Measurements from ENCODE around the gene STX8. TPM values are rescaled to one million over a fixed set of nuclear protein-coding genes. Genes with fewer than 3 reads are reported as not detected.
"Not testable (repeated sequence)": the region's sequence is repeated elsewhere in the genome, so short reads cannot be mapped to it uniquely, and the experiment has no call there.

Gene STX8
- total RNA-seq, 2 donors from 2014 or later: 41.6 to 57.2 TPM

DNA sequence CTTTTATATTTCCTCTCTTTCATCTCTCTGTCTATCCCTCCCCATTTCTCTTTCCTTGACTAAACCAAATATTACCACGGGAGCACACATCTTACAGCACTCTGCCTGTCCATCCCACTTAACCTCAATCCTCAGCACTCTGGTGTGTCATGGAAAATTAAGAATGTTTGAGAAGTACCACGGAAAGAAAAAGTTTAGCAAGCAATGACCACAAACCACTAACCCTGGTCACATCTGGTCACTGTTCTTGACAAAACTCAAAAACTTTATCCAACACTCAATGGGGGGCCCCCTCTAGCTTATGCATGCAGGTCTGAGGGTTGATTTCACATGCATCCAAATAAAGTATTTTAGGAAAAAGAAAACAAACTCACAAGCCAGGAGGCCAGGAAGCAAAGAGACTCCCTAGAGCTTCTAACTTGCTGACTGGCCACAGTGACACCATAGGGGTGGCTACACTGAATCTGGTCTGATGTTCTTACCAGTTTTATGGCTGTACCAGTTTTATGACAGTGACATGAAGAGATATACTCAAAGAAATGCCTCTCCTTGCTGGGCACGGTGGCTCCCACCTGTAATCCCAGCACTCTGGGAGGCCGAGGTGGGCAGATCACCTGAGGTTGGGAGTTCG is 229.2 kb downstream of the STX8 start:
- intact Hi-C loops (cut with DNase I): no loop called here
- H3K4me1 ChIP-seq: no peaks in the 10 kb centered on the region
- H3K9me3 ChIP-seq: no peaks in the 10 kb centered on the region
- TF ChIP-seq, protein P1, sequence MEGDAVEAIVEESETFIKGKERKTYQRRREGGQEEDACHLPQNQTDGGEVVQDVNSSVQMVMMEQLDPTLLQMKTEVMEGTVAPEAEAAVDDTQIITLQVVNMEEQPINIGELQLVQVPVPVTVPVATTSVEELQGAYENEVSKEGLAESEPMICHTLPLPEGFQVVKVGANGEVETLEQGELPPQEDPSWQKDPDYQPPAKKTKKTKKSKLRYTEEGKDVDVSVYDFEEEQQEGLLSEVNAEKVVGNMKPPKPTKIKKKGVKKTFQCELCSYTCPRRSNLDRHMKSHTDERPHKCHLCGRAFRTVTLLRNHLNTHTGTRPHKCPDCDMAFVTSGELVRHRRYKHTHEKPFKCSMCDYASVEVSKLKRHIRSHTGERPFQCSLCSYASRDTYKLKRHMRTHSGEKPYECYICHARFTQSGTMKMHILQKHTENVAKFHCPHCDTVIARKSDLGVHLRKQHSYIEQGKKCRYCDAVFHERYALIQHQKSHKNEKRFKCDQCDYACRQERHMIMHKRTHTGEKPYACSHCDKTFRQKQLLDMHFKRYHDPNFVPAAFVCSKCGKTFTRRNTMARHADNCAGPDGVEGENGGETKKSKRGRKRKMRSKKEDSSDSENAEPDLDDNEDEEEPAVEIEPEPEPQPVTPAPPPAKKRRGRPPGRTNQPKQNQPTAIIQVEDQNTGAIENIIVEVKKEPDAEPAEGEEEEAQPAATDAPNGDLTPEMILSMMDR (IDR thresholded peaks at IDR 0.05): no peak
- no peak overlapping the region for H3K27ac ChIP-seq
- H3K9ac ChIP-seq (ENCODE audit: low read depth in 2 of 2, low read length in 2 of 2): no peak overlapping the region
- H3K4me3 ChIP-seq: no peak overlapping the region
- H3K27me3 ChIP-seq: no peaks in the 10 kb centered on the region
- no peaks in the 10 kb centered on the region for H3K36me3 ChIP-seq
- no peak for DNase-seq

GRCh38 chr17:9343516-9343915 is 232.1 kb downstream of the STX8 start:
- no peak overlapping the region for H3K4me3 ChIP-seq
- H3K36me3 ChIP-seq: no peaks in the 10 kb centered on the region
- no peaks in the 10 kb centered on the region for H3K4me1 ChIP-seq
- TF ChIP-seq, protein P1 (IDR thresholded peaks at IDR 0.05): no peak
- no peak overlapping the region for H3K27ac ChIP-seq
- no peaks in the 10 kb centered on the region for H3K9me3 ChIP-seq
- intact Hi-C loops (cut with DNase I): no loop called here
- DNase-seq: no peak
- no peaks in the 10 kb centered on the region for H3K27me3 ChIP-seq
- no peak overlapping the region for H3K9ac ChIP-seq (ENCODE audit: low read depth in 2 of 2, low read length in 2 of 2)

DNA sequence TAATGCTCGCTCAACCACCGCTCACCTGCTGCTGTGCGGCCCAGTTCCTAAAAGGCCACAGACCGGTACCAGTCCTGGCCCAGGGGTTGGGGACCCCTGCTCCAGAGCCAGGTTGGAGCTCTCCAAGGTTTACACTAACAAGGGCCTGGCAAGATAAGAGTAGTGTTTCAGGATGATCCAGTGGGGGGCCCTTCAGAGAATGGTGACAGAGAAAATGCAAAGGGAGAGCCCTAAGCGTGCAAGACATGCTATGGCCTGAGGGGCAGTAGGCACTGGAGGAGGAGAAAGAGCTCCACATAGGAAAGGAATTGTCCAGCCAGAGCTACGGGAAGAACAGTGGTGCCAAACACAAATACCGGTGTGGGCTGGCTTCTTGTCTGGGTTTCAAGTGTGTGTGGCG is 233.4 kb downstream of the STX8 start:
- intact Hi-C loops (cut with DNase I): no loop called here
- TF ChIP-seq, protein P1 (IDR thresholded peaks at IDR 0.05): no peak
- Histone ChIP-seq H3K27ac (no peak overlapping the region), H3K4me1 (no peaks in the 10 kb centered on the region), H3K9me3 (no peaks in the 10 kb centered on the region), H3K4me3 (no peak overlapping the region), H3K36me3 (no peaks in the 10 kb centered on the region), H3K27me3 (no peaks in the 10 kb centered on the region), H3K9ac (ENCODE audit: low read depth in 2 of 2, low read length in 2 of 2) (no peak overlapping the region)
- DNase-seq: no peak

DNA sequence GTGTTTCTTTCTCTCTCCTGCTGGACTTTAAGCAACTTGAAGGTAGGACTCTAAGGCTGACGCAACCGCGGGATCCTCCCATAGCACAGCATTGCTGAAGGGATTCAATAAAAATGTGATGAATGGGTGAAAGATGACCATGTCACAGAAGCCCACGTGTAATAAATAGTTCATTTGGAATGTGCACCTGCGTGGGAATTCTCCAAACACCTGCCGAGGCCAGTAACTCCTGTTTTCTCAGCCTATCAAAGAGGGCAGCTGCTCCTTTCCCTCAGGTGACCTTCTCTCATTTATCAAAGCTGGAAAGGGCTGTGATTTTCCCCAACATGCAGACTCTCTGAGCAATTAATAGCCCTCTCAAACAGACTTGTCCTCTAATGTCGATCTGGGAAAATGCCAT is 235.7 kb downstream of the STX8 start:
- Histone ChIP-seq H3K4me1 (no peaks in the 10 kb centered on the region), H3K36me3 (no peaks in the 10 kb centered on the region), H3K4me3 (no peak overlapping the region), H3K9me3 (no peaks in the 10 kb centered on the region), H3K27ac (no peak overlapping the region), H3K27me3 (no peaks in the 10 kb centered on the region), H3K9ac (ENCODE audit: low read depth in 2 of 2, low read length in 2 of 2) (no peak overlapping the region)
- intact Hi-C loops (cut with DNase I): no loop called here
- no peak for DNase-seq
- TF ChIP-seq, protein P1 (IDR thresholded peaks at IDR 0.05): no peak

GRCh38 chr17:9339482-9339881 is 236.1 kb downstream of the STX8 start:
- H3K4me1 ChIP-seq; intact Hi-C loops (cut with DNase I); H3K9ac ChIP-seq (ENCODE audit: low read depth in 2 of 2, low read length in 2 of 2); H3K27ac ChIP-seq; H3K27me3 ChIP-seq; H3K9me3 ChIP-seq; H3K36me3 ChIP-seq; DNase-seq; H3K4me3 ChIP-seq: not testable (repeated sequence)

GRCh38 chr17:9336817-9337216 is 238.8 kb downstream of the STX8 start:
- Histone ChIP-seq H3K9me3 (no peaks in the 10 kb centered on the region), H3K9ac (ENCODE audit: low read depth in 2 of 2, low read length in 2 of 2) (no peak overlapping the region), H3K36me3 (no peaks in the 10 kb centered on the region), H3K4me3 (no peak overlapping the region), H3K27ac (no peak overlapping the region), H3K4me1 (no peaks in the 10 kb centered on the region), H3K27me3 (no peaks in the 10 kb centered on the region)
- TF ChIP-seq, protein P1 (IDR thresholded peaks at IDR 0.05): no peak
- DNase-seq: no peak
- intact Hi-C loops (cut with DNase I): no loop called here
